ENCODE results near the gene IDH3B.

The IDH3B gene

DNA sequence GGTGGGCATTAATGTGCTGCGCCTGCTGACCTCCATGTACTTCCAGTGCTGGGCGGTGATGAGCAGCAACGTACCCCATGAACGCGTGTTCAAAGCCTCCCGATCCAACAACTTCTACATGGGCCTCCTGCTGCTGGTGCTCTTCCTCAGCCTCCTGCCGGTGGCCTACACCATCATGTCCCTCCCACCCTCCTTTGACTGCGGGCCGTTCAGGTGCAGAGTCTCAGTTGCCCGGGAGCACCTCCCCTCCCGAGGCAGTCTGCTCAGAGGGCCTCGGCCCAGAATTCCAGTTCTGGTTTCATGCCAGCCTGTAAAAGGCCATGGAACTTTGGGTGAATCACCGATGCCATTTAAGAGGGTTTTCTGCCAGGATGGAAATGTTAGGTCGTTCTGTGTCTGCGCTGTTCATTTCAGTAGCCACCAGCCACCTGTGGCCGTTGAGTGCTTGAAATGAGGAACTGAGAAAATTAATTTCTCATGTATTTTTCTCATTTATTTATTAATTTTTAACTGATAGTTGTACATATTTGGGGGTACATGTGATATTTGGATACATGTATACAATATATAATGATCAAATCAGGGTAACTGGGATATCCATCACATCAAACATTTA, 46.8 kb downstream of the IDH3B start:
- no peak for DNase-seq (ENCODE audit: low read depth)

DNA sequence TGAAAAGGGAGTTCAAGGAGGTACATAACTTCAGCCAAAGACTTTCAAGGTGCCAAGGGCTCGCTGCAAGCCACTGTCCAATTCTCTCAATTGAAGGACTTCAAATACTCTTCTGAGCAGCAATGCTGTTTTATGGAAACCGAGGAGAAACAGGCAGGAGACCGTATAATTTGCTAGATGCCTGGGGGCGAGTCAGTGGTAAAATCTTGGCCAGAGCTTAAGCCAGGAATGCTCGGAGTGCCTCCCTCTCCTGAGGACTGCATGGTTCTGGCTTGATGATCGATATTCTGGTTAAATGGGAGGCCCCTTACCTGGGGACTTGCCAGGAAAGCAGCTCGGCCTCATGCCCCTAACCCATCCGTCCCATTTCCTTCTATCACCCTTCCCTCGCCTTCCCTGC, 47.4 kb downstream of the IDH3B start:
- DNase-seq (ENCODE audit: low read depth), result no peak

DNA sequence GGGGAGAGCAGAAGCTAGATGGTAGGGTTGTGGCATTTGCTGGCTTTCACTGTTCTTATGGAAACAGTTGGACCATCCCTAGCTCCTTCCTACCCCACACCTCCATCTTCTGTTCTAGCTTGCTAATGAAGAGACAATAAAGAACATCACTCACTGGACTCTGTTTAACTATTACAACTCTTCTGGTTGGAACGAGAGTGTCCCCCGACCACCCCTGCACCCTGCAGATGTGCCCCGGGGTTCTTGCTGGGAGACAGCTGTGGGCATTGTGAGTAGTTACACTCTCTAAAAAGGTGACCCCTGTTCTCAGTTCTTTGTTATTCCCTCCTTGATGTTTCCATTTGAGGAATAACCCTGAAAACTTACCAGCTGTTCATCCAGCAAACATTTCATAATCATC, 51.9 kb downstream of the IDH3B start:
- DNase-seq (ENCODE audit: low read depth), result no peak

DNA sequence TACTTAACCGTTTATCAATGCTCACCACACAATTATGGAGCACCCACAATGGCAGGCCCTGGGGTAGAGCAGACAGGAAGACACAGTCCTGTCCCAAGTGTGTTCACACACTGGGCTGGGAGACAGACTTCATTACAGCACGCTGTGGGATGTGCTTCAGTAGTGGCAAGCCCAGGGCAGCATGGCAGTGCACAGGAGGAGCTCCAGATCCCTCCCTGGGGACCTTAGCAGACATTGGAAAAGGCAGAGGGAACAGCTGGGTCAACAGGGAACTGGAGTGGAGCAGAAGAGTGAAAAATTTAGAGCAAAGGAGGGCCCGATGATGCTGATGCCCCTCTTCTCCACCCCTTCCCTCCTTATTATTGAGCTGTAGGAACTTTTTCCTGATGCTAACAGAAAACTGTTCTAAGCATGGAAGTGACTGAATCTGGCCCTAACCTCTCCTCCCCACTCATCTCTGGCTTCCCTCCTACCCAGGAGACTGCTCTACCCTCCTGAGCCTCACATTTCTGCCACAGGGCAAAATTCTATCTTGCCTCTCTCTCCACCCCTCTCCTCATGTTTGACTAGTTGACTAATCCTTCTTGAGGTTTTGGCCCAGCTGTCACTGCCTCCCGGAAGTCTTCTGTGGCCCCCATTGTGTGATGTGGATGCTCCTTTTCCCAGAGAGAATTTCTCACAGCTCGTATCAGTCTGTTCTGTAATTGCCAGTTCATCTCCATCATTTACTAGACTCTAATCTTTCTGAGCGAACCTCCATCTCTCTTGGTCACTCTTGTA, 52.9 kb downstream of the IDH3B start:
- DNase-seq (ENCODE audit: low read depth), result no peak

DNA sequence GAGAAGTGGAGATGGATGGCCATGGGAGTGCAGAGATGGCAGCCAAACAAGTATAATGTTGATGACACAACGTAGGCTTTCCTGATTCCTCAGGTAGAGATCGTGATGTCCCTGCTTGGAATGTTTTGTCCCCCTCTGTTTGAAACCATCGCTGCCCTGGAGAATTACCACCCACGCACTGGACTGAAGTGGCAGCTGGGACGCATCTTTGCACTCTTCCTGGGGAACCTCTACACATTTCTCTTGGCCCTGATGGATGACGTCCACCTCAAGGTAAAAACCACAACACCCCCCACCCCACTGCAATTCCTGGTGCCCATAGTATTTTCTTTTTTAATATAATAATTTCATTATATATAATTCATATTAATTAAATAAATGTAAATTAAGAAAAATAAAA, 53.7 kb downstream of the IDH3B start:
- DNase-seq (ENCODE audit: low read depth), result no peak

Measured in GM04504 (cell line).